IMR-90 (cell line): ENCODE measurements around the gene AMPD3. TPM values are rescaled to one million over a fixed set of nuclear protein-coding genes. Genes with fewer than 3 reads are reported as not detected.

Experiments
- ATAC-seq: fragments of 200-7000 bp; cut with Tn5 transposase; 2 replicates; pipeline ENCODE4 v1.9.1; 2020; ENCODE audit warnings: low read depth, mild to moderate bottlenecking, moderate library complexity
- BruUV-seq: library from RNA; stranded (reverse); fragments of 400-500 nt; replicated peaks from 2 replicates; lab custom pipeline; 2021; lab: Mats Ljungman, UMichigan
- CTCF ChIA-PET: fragments of 300-600 bp; formaldehyde crosslinking; extraction: SDS; loops from one replicate; lab custom pipeline; 2021; ENCODE audit warnings: antibody characterized with exemption; lab: Yijun Ruan, JAX
- POLR2A ChIA-PET: fragments of 300-600 bp; sonication (Branson Sonifier 250); formaldehyde crosslinking; loops from one replicate; lab custom pipeline; 2022; ENCODE audit warnings: antibody characterized with exemption; ENCODE audit not compliant: unreplicated experiment; lab: Charles Lee
- DNase-seq: peaks from one replicate; pipeline ENCODE4 v3.0.0; 2013
- H2AFZ ChIP-seq: replicated peaks from 2 replicates; pipeline ENCODE3; 2013; ENCODE audit warnings: low read length, mild to moderate bottlenecking; ENCODE audit not compliant: poor library complexity
- H2AK5ac ChIP-seq: 2 replicates; pipeline ENCODE4 v1.6.1; 2013; ENCODE audit warnings: low read depth, low read length, inconsistent platforms
- H2AK9ac ChIP-seq: replicated peaks from 2 replicates; pipeline ENCODE3; 2013; ENCODE audit warnings: mild to moderate bottlenecking, low read depth, low read length, moderate library complexity; ENCODE audit not compliant: poor library complexity
- H2BK120ac ChIP-seq: 2 replicates; pipeline ENCODE4 v1.6.1; 2013; ENCODE audit warnings: low read depth, low read length, inconsistent platforms
- H2BK15ac ChIP-seq: 3 replicates; pipeline ENCODE4 v1.6.1; 2013; ENCODE audit warnings: low read depth, low read length, inconsistent platforms
- H2BK20ac ChIP-seq: 2 replicates; pipeline ENCODE4 v1.6.1; 2013; ENCODE audit warnings: low read depth, mild to moderate bottlenecking, inconsistent platforms, low read length, moderate library complexity
- H2BK5ac ChIP-seq: 2 replicates; pipeline ENCODE4 v1.6.1; 2013; ENCODE audit warnings: mild to moderate bottlenecking, low read depth, low read length, inconsistent platforms; ENCODE audit not compliant: poor library complexity, severe bottlenecking
- H3K14ac ChIP-seq: replicated peaks from 2 replicates; pipeline ENCODE4 v1.6.1; 2013; ENCODE audit warnings: low read depth, low read length, inconsistent platforms
- H3K18ac ChIP-seq: 2 replicates; pipeline ENCODE4 v1.6.1; 2013; ENCODE audit warnings: low read depth, low read length, control low read depth
- H3K23ac ChIP-seq: 2 replicates; pipeline ENCODE4 v1.6.1; 2013; ENCODE audit warnings: low read depth, low read length, inconsistent platforms
- H3K27ac ChIP-seq: 2 replicates; pipeline ENCODE4 v1.5.1; 2013; ENCODE audit warnings: mild to moderate bottlenecking, control low read depth, low read length; ENCODE audit not compliant: insufficient read depth
- H3K27me3 ChIP-seq: 2 replicates; pipeline ENCODE4 v1.6.1; 2013; ENCODE audit warnings: low read length; ENCODE audit not compliant: control insufficient read depth, insufficient read depth
- H3K36me3 ChIP-seq: 2 replicates; pipeline ENCODE4 v1.6.1; 2013; ENCODE audit warnings: low read length, mixed read lengths; ENCODE audit not compliant: control insufficient read depth, insufficient read depth
- H3K4ac ChIP-seq: 2 replicates; pipeline ENCODE4 v1.6.1; 2013; ENCODE audit warnings: low read depth, low read length, inconsistent platforms
- H3K4me1 ChIP-seq: 2 replicates; pipeline ENCODE4 v1.6.1; 2013; ENCODE audit warnings: low read length, mixed read lengths; ENCODE audit not compliant: control insufficient read depth, insufficient read depth
- H3K4me2 ChIP-seq: 2 replicates; pipeline ENCODE4 v1.6.1; 2013; ENCODE audit warnings: low read depth, mild to moderate bottlenecking, control low read depth, low read length, moderate library complexity
- H3K4me3 ChIP-seq: 2 replicates; pipeline ENCODE4 v1.5.1; 2013; ENCODE audit warnings: low read depth, mild to moderate bottlenecking, control low read depth, low read length, moderate library complexity; ENCODE audit not compliant: insufficient read depth
- H3K56ac ChIP-seq: 2 replicates; pipeline ENCODE4 v1.6.1; 2013; ENCODE audit warnings: low read length, inconsistent platforms; ENCODE audit not compliant: insufficient read depth; ENCODE audit errors: extremely low read depth
- H3K79me1 ChIP-seq, 2 experiments: 2 replicates each; pipeline ENCODE4 v1.6.1; 2013; ENCODE audit warnings: low read length in 2 of 2, inconsistent platforms in 1 of 2, low read depth in 1 of 2
- H3K9ac ChIP-seq: 2 replicates; pipeline ENCODE4 v1.6.1; 2013; ENCODE audit warnings: low read depth, low read length, control low read depth
- H3K9me1 ChIP-seq: 2 replicates; pipeline ENCODE4 v1.6.1; 2013; ENCODE audit warnings: low read length, inconsistent platforms; ENCODE audit not compliant: insufficient read depth
- H3K9me3 ChIP-seq: 2 replicates; pipeline ENCODE4 v1.6.1; 2013; ENCODE audit warnings: low read length; ENCODE audit not compliant: control insufficient read depth, insufficient read depth
- H4K20me1 ChIP-seq: 2 replicates; pipeline ENCODE4 v1.6.1; 2013; ENCODE audit warnings: low read length, inconsistent platforms; ENCODE audit not compliant: insufficient read depth
- H4K5ac ChIP-seq: 2 replicates; pipeline ENCODE4 v1.6.1; 2013; ENCODE audit warnings: mild to moderate bottlenecking, low read depth, low read length, control low read depth
- H4K8ac ChIP-seq, 2 experiments: 2 replicates each; pipeline ENCODE4 v1.6.1; 2013; ENCODE audit warnings: low read depth in 2 of 2, low read length in 2 of 2, control low read depth in 1 of 2, inconsistent platforms in 1 of 2
- H4K91ac ChIP-seq: 2 replicates; pipeline ENCODE4 v1.6.1; 2013; ENCODE audit warnings: low read depth, low read length, inconsistent platforms; ENCODE audit not compliant: insufficient read depth
- BHLHE40 ChIP-seq: fragments of 150-350 bp; IDR thresholded peaks from 2 replicates; pipeline ENCODE4 v1.6.1; 2016; ENCODE audit warnings: mild to moderate bottlenecking, low read depth, low read length
- CEBPB ChIP-seq: IDR thresholded peaks from 2 replicates; pipeline ENCODE4 v1.6.1; 2012; ENCODE audit warnings: low read depth, low read length, improper control_type of control experiment
- CHD1 ChIP-seq: IDR thresholded peaks from 2 replicates; pipeline ENCODE4 v1.6.1; 2012; ENCODE audit warnings: low read depth, low read length, improper control_type of control experiment
- CTCF ChIP-seq: conservative IDR thresholded peaks from 2 replicates; pipeline ENCODE4 v1.5.1; 2012; ENCODE audit warnings: mild to moderate bottlenecking, low read depth, low read length, improper control_type of control experiment
- ELK1 ChIP-seq: fragments of 150-350 bp; IDR thresholded peaks from 2 replicates; pipeline ENCODE4 v1.6.1; 2016; ENCODE audit warnings: low read depth, mild to moderate bottlenecking, low read length, moderate library complexity, borderline replicate concordance
- FOS ChIP-seq: fragments of 150-350 bp; IDR thresholded peaks from 2 replicates; pipeline ENCODE4 v1.6.1; 2016; ENCODE audit warnings: low read depth, low read length
- MAFK ChIP-seq: IDR thresholded peaks from 2 replicates; pipeline ENCODE4 v1.6.1; 2012; ENCODE audit warnings: low read depth, low read length, improper control_type of control experiment
- MAZ ChIP-seq: IDR thresholded peaks from 2 replicates; pipeline ENCODE4 v1.6.1; 2012; ENCODE audit warnings: low read depth, mild to moderate bottlenecking, low read length, improper control_type of control experiment, moderate library complexity, borderline replicate concordance
- MXI1 ChIP-seq: IDR thresholded peaks from 2 replicates; pipeline ENCODE4 v1.6.1; 2012; ENCODE audit warnings: low read depth, mild to moderate bottlenecking, low read length, moderate library complexity, borderline replicate concordance
- NFE2L2 ChIP-seq: fragments of 150-350 bp; IDR thresholded peaks from 2 replicates; pipeline ENCODE4 v1.6.1; 2016; ENCODE audit warnings: low read depth, mild to moderate bottlenecking, low read length
- POLR2A ChIP-seq: IDR thresholded peaks from 2 replicates; pipeline ENCODE4 v1.6.1; 2012; ENCODE audit warnings: mild to moderate bottlenecking, low read depth, low read length
- RAD21 ChIP-seq: IDR thresholded peaks from 2 replicates; pipeline ENCODE4 v1.6.1; 2012; ENCODE audit warnings: low read length, improper control_type of control experiment
- RCOR1 ChIP-seq: IDR thresholded peaks from 2 replicates; pipeline ENCODE4 v1.6.1; 2012; ENCODE audit warnings: mild to moderate bottlenecking, low read length, improper control_type of control experiment; ENCODE audit not compliant: insufficient replicate concordance
- RFX5 ChIP-seq: IDR thresholded peaks from 2 replicates; pipeline ENCODE4 v1.8.0; 2012; ENCODE audit warnings: low read depth, mild to moderate bottlenecking, low read length, moderate library complexity
- SMC3 ChIP-seq: fragments of 150-350 bp; IDR thresholded peaks from 2 replicates; pipeline ENCODE4 v1.6.1; 2016; ENCODE audit warnings: low read depth, mild to moderate bottlenecking, antibody characterized with exemption, low read length, moderate library complexity
- USF2 ChIP-seq: fragments of 150-350 bp; IDR thresholded peaks from 2 replicates; pipeline ENCODE4 v1.6.1; 2017; ENCODE audit warnings: mild to moderate bottlenecking, antibody characterized with exemption, low read length, low read depth
- WGBS, 2 experiments: methylation state at CpG; one replicate each; pipeline versions ENCODE4 v1.1.5 to v1.1.7; 2013; ENCODE audit warnings: missing lambda C conversion rate in 2 of 2; ENCODE audit not compliant: insufficient read length in 1 of 2; ENCODE audit errors: extremely low coverage in 2 of 2; 5-methylcytosine and 5-hydroxymethylcytosine counted together
- dilution Hi-C: fragments of 300-500 bp; cut with HindIII; formaldehyde crosslinking; loops from one replicate; pipeline ENCODE4 v1.14.3; 2018; ENCODE audit warnings: low sequenced_read_pairs; ENCODE audit not compliant: unreplicated experiment
- in situ Hi-C: fragments of 300-500 bp; cut with MboI; formaldehyde crosslinking; loops from 3 replicates; pipeline ENCODE4 v1.14.3; 2019; ENCODE audit warnings: low sequenced_read_pairs, inconsistent platforms, mixed read lengths
- intact Hi-C: fragments of 100-400 bp; cut with micrococcal nuclease; formaldehyde crosslinking; loops from 2 replicates; pipeline ENCODE4 v1.10.0; 2022
- polyA plus RNA-seq, 3 experiments: library from polyadenylated mRNA; depleted of rRNA; stranded (reverse); fragments of >200 nt; gene quantifications; 2 replicates each; pipeline ENCODE4 v1.2.3, GENCODE V29; 2012; ENCODE audit warnings: low replicate concordance in 1 of 3
- total RNA-seq: library from RNA; depleted of rRNA; stranded (reverse); fragments of >200 nt; gene quantifications from 2 replicates; pipeline ENCODE4 v1.2.3, GENCODE V29; 2012

The AMPD3 gene
- total and polyA plus RNA-seq, 2 of the 4 experiments (the other 2 are of a cell fraction), result 8.6 to 12.1 TPM

- Histone ChIP-seq H2AFZ (no peak overlapping the region), H3K9ac (no peak overlapping the region), H3K4me2 (no peak overlapping the region), H3K9me3 (no peaks in the 10 kb centered on the region), H4K91ac (no peak overlapping the region), H2BK15ac (no peak overlapping the region), H3K23ac (no peak overlapping the region), H3K27me3 (no peaks in the 10 kb centered on the region), H3K4me1 (peaks cover 12% of the 10 kb centered on the region), H3K4ac (no peak overlapping the region), H2BK5ac (no peak overlapping the region), H3K79me1 (no peaks in the 10 kb centered on the region), H3K14ac (no peak overlapping the region), H3K27ac (no peak overlapping the region), H3K56ac (no peak overlapping the region), H3K4me3 (no peak overlapping the region), H4K20me1 (no peaks in the 10 kb centered on the region), H4K8ac (no peak overlapping the region), H4K5ac (no peak overlapping the region), H3K18ac (no peak overlapping the region), H2AK5ac (0 out of 2 replicates have a peak overlapping the region, but pooled peaks have one; percentile 31), H2BK20ac (no peak overlapping the region; the same call in 1 of the 2 replicates), H2BK120ac (no peak overlapping the region), H2AK9ac (no peak overlapping the region), H3K36me3 (no peaks in the 10 kb centered on the region), H3K9me1 (peaks cover 15% of the 10 kb centered on the region)
- dilution Hi-C loops (no loop called here), intact Hi-C loops (no loop called here), in situ Hi-C loops (loop anchor here (5.0 kb wide), 1 partner anchor 80 kb away; no protein-coding TSS in a partner anchor)
- BruUV-seq, result no TSS peak
- POLR2A ChIA-PET, result no interaction called here
- 89% methylated on average over 3 of the region's 3 CpGs; no CpG with 5 or more reads in 1 of the 2 experiments for WGBS, 2 experiments
- DNase-seq, result no peak
- TF ChIP-seq FOS (no peak), POLR2A (no peak), RFX5 (no peak), ELK1 (no peak), CTCF (no peak), MAZ (no peak), CEBPB (no peak), BHLHE40 (no peak), MAFK (no peak), RAD21 (no peak), CHD1 (no peak), SMC3 (no peak), MXI1 (no peak), USF2 (no peak), RCOR1 (no peak), NFE2L2 (no peak)
- no peak for ATAC-seq
- CTCF ChIA-PET, result interaction anchor here (0.6 kb wide), 1 partner anchor 332 kb away, joined by 4 read pairs; no protein-coding TSS in a partner anchor
These were observed 42.8 kb upstream of the AMPD3 start for GRCh38 chr11:10412266-10412665.
